Astrocyte (in vitro differentiated cells and primary cell): ENCODE measurements around the gene SACS. TPM values are rescaled to one million over a fixed set of nuclear protein-coding genes. Genes with fewer than 3 reads are reported as not detected.
"Not testable (repeated sequence)": the region's sequence is repeated elsewhere in the genome, so short reads cannot be mapped to it uniquely, and the experiment has no call there.

Experiments
- DNase-seq: peaks from one replicate; pipeline ENCODE4 v3.0.0-alpha.2; 2010; ENCODE audit warnings: low read depth
- FAIRE-seq: peaks from 2 replicates; lab custom pipeline; 2011; peaks lifted over from hg19 to GRCh38; lab: Jason Lieb, UNC
- H2AFZ ChIP-seq: 2 replicates; pipeline ENCODE4 v1.6.0; 2012; ENCODE audit warnings: low read depth, low read length, inconsistent platforms
- H3K27ac ChIP-seq: 2 replicates; pipeline ENCODE4 v1.5.1; 2011; ENCODE audit warnings: low read depth, low read length, inconsistent platforms
- H3K27me3 ChIP-seq: 2 replicates; pipeline ENCODE4 v1.6.0; 2011; ENCODE audit warnings: low read length, inconsistent platforms; ENCODE audit not compliant: insufficient read depth
- H3K36me3 ChIP-seq: 2 replicates; pipeline ENCODE4 v1.5.1; 2011; ENCODE audit warnings: low read length, inconsistent platforms; ENCODE audit not compliant: insufficient read depth
- H3K4me1 ChIP-seq: 2 replicates; pipeline ENCODE4 v1.5.1; 2011; ENCODE audit warnings: low read length, inconsistent platforms; ENCODE audit not compliant: insufficient read depth
- H3K4me2 ChIP-seq: 2 replicates; pipeline ENCODE4 v1.6.0; 2012; ENCODE audit warnings: low read length, inconsistent platforms
- H3K4me3 ChIP-seq: 2 replicates; pipeline ENCODE4 v1.5.1; 2011; ENCODE audit warnings: low read depth, mild to moderate bottlenecking, low read length, inconsistent platforms; ENCODE audit not compliant: insufficient read depth
- H3K79me2 ChIP-seq: 2 replicates; pipeline ENCODE4 v1.6.0; 2012; ENCODE audit warnings: mild to moderate bottlenecking, low read length, inconsistent platforms; ENCODE audit not compliant: insufficient read depth
- H3K9ac ChIP-seq: 2 replicates; pipeline ENCODE4 v1.6.0; 2012; ENCODE audit warnings: mild to moderate bottlenecking, low read length, inconsistent platforms
- H3K9me3 ChIP-seq: 2 replicates; pipeline ENCODE4 v1.5.1; 2012; ENCODE audit warnings: low read depth, mild to moderate bottlenecking, low read length, inconsistent platforms; ENCODE audit not compliant: insufficient read depth
- H4K20me1 ChIP-seq: 2 replicates; pipeline ENCODE4 v1.6.0; 2012; ENCODE audit warnings: low read length, inconsistent platforms; ENCODE audit not compliant: insufficient read depth
- H3K27ac Mint-ChIP-seq: one replicate; pipeline ENCODE4 v1.8.0; 2021; ENCODE audit warnings: mild to moderate bottlenecking, mixed read lengths; ENCODE audit not compliant: unreplicated experiment
- H3K27me3 Mint-ChIP-seq: one replicate; pipeline ENCODE4 v1.8.0; 2021; ENCODE audit warnings: low read depth, mixed read lengths; ENCODE audit not compliant: unreplicated experiment
- H3K36me3 Mint-ChIP-seq: one replicate; pipeline ENCODE4 v1.8.0; 2021; ENCODE audit warnings: low read depth, mixed read lengths; ENCODE audit not compliant: unreplicated experiment
- H3K4me1 Mint-ChIP-seq: one replicate; pipeline ENCODE4 v1.8.0; 2021; ENCODE audit warnings: low read depth, mixed read lengths; ENCODE audit not compliant: unreplicated experiment
- H3K4me3 Mint-ChIP-seq: one replicate; pipeline ENCODE4 v1.8.0; 2021; ENCODE audit warnings: mild to moderate bottlenecking, moderate library complexity, mixed read lengths; ENCODE audit not compliant: unreplicated experiment
- H3K9me3 Mint-ChIP-seq: one replicate; pipeline ENCODE4 v1.8.0; 2021; ENCODE audit warnings: mild to moderate bottlenecking, mixed read lengths; ENCODE audit not compliant: unreplicated experiment
- CTCF ChIP-seq: IDR thresholded peaks from 2 replicates; pipeline ENCODE4 v1.5.1; 2011; ENCODE audit warnings: low read depth, mild to moderate bottlenecking, inconsistent platforms, low read length, moderate library complexity; ENCODE audit not compliant: insufficient read depth
- EZH2 ChIP-seq: IDR thresholded peaks from 2 replicates; pipeline ENCODE4 v1.6.1; 2012; ENCODE audit warnings: mild to moderate bottlenecking, low read length, inconsistent platforms; ENCODE audit not compliant: insufficient read depth
- total RNA-seq: library from RNA; stranded (reverse); gene quantifications from 2 replicates; pipeline ENCODE4 v1.2.1, GENCODE V29; 2021

The SACS gene
- total RNA-seq, 1 donor from 2014 or later = 79.4 TPM

DNA sequence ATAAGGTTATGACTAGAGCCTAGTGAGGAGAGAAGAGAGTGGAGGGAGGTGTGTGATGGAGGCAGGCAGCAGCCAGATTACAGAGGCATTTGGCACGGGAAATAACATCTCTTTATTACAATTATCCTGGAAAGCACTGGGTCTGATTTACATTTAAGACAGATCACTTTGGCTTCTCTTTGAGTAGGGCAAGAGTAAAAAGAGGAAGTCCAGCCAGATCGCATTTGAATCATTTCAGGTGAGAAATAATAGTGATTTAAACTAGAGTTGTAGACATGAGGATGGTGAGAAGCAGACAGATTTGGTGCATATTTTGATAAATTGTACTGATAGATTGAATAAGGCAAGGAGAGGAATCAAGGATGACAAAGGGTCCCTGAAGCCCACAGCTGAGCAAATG, 9.6 kb upstream of the SACS start:
- H3K4me3 ChIP-seq = no peak overlapping the region
- no peaks in the 10 kb centered on the region for H3K79me2 ChIP-seq
- peaks cover 7% of the 10 kb centered on the region for H3K4me1 ChIP-seq
- H3K27me3 Mint-ChIP-seq = no peaks in the 10 kb centered on the region
- no peaks in the 10 kb centered on the region for H3K36me3 Mint-ChIP-seq
- no peak overlapping the region for H3K27ac Mint-ChIP-seq
- H3K9me3 ChIP-seq = no peaks in the 10 kb centered on the region
- H3K36me3 ChIP-seq = no peaks in the 10 kb centered on the region
- no peaks in the 10 kb centered on the region for H3K4me1 Mint-ChIP-seq
- H2AFZ ChIP-seq = no peak overlapping the region
- no peaks in the 10 kb centered on the region for H3K9me3 Mint-ChIP-seq
- no peak overlapping the region for H3K9ac ChIP-seq
- no peak overlapping the region for H3K4me3 Mint-ChIP-seq
- no peak for DNase-seq
- no peaks in the 10 kb centered on the region for H4K20me1 ChIP-seq
- H3K4me2 ChIP-seq = no peak overlapping the region
- no peaks in the 10 kb centered on the region for H3K27me3 ChIP-seq
- no peak for TF ChIP-seq CTCF
- TF ChIP-seq EZH2 = no peak
- no peak overlapping the region for H3K27ac ChIP-seq
- no peak for FAIRE-seq

DNA sequence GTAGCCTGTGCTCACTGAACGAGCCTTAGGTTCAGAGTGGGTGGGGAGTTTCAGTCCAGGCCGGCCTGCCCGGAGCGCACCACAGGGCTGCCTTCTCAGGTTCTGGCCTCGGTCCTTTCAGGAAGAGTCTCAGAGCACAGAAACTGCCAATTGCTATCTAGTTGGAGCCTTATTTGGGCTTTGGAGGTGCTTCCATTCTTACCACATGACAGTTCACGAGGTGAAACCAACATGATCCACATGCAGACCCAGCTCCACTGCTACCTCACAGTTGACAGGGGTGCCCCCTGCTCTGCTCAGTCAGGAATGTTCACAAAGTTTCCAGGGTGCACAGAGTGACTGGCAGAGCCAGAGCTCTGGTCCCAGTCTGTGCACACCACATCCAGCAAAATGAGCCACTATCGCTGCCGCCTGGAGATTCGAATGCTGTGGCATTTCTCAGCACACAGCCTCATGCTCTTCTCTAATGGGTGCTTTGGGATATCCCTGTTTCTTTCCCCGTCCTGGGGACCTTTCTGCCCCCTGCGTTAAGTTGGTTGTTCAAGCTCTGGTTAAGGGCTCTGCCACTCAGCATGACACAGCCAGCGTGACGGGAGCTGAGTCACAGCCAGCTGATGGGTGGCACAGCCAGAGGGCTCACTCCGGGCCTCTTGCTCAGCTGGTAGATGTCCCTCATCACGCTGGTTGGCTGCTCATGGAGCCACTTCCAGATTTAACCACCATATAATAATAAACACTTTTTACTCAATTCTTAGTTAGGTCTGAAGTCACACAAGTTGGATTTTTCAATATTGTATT, 7.5 kb upstream of the SACS start:
- H2AFZ ChIP-seq = peak overlapping the region; percentile 70
- H3K36me3 ChIP-seq = no peaks in the 10 kb centered on the region
- no peaks in the 10 kb centered on the region for H3K27me3 ChIP-seq
- Mint-ChIP-seq H3K9me3 (no peaks in the 10 kb centered on the region), H3K36me3 (peaks cover 2% of the 10 kb centered on the region), H3K4me3 (no peak overlapping the region), H3K27ac (no peak overlapping the region), H3K27me3 (peaks cover 3% of the 10 kb centered on the region), H3K4me1 (no peaks in the 10 kb centered on the region)
- no peak for DNase-seq
- peaks cover 7% of the 10 kb centered on the region for H3K4me1 ChIP-seq
- no peak overlapping the region for H3K27ac ChIP-seq
- TF ChIP-seq CTCF = no peak
- no peak for TF ChIP-seq EZH2
- H3K9me3 ChIP-seq = no peaks in the 10 kb centered on the region
- H3K4me2 ChIP-seq = no peak overlapping the region
- no peaks in the 10 kb centered on the region for H3K79me2 ChIP-seq
- H3K9ac ChIP-seq = no peak overlapping the region
- H3K4me3 ChIP-seq = no peak overlapping the region
- no peak for FAIRE-seq
- H4K20me1 ChIP-seq = no peaks in the 10 kb centered on the region

GRCh38 chr13:23440324-23440723, 6.8 kb upstream of the SACS start:
- H3K27ac Mint-ChIP-seq, H3K4me1 Mint-ChIP-seq, H3K4me3 ChIP-seq, H3K79me2 ChIP-seq, DNase-seq, H3K36me3 ChIP-seq, H3K4me2 ChIP-seq, H3K4me3 Mint-ChIP-seq, H2AFZ ChIP-seq, FAIRE-seq, H3K27ac ChIP-seq, H3K9me3 ChIP-seq, H3K9me3 Mint-ChIP-seq, H3K27me3 Mint-ChIP-seq, H3K9ac ChIP-seq, H3K27me3 ChIP-seq, H3K36me3 Mint-ChIP-seq, H3K4me1 ChIP-seq, H4K20me1 ChIP-seq: not testable (repeated sequence)
